Mucosa of descending colon (tissue), 3 donors: ENCODE results near the gene SLC38A3. TPM values are rescaled to one million over a fixed set of nuclear protein-coding genes. Genes with fewer than 3 reads are reported as not detected.

Source experiments
- ATAC-seq: fragments of 200-7000 bp; cut with Tn5 transposase; one replicate; pipeline ENCODE4 v1.9.1; 2020; ENCODE audit warnings: mild to moderate bottlenecking, moderate library complexity
- DNase-seq, 3 donors: peaks; one replicate each; pipeline ENCODE4 v3.0.0-alpha.2; 2020
- H3K36me3 ChIP-seq: fragments of 200-600 bp; one replicate; pipeline ENCODE4 v1.8.0; 2021; ENCODE audit warnings: low read depth, mild to moderate bottlenecking
- H3K4me1 ChIP-seq: fragments of 200-600 bp; one replicate; pipeline ENCODE4 v1.8.0; 2021; ENCODE audit warnings: low read depth, mild to moderate bottlenecking
- H3K4me3 ChIP-seq: fragments of 200-600 bp; one replicate; pipeline ENCODE4 v1.8.0; 2021; ENCODE audit warnings: mild to moderate bottlenecking
- H3K9me3 ChIP-seq: fragments of 200-600 bp; one replicate; pipeline ENCODE4 v1.8.0; 2021; ENCODE audit warnings: mild to moderate bottlenecking
- intact Hi-C, 2 donors: fragments of 100-400 bp; cut with DNase I in 1 of 2; cut with micrococcal nuclease in 1 of 2; formaldehyde crosslinking; loops; one replicate each; pipeline versions ENCODE4 v1.11.0 to v1.11.1; 2022; cut with DNase I, micrococcal nuclease
- total RNA-seq, 3 donors: library from RNA; stranded (reverse); fragmentation: NEBNext Ultra II Directional in 2 of 3; extraction: Animal tissue kit (Norgen Biotek cat#: 25700) in 2 of 3; gene quantifications; one replicate each; pipeline versions ENCODE4 v1.2.1 to v1.2.4, GENCODE V29; 2021 to 2023
- TF ChIP-seq, protein P1 (sequence below): fragments of 200-600 bp; IDR thresholded peaks from one replicate; pipeline ENCODE4 v1.8.0; 2022; ENCODE audit warnings: antibody characterized with exemption, mild to moderate bottlenecking
- donor health status: DM: no; HTN: no; CAD: no; lungs with moderate emphysema.
- donor health status: DM: no; HTN: no; CAD: no.
- donor health status: DM: no; HTN: yes; CAD: no.

The SLC38A3 gene
- total RNA-seq, 3 donors from 2014 or later: 0.29 to 0.32 TPM; not detected in 1

DNA sequence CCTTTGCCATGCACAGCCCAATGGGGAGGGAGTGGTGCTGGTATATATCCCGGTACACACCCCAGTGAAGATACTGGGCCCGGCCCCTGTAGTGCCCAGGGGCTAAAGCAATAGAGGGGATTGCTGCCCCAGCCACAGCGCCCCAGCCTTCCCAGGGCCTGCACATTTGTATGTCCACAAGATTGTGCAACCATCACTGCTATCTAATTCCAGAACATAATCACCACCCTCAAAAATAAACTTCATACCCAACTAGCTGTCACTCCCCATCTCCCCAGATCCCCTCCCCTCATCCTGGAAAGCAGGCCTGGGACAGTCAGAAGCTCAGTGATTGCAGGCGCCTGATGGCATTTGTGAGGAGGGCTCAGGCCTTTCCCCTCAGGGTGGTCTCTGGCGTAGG is 44.4 kb downstream of the SLC38A3 start:
- H3K4me1 ChIP-seq: peaks cover 28% of the 10 kb centered on the region
- H3K9me3 ChIP-seq: no peaks in the 10 kb centered on the region
- DNase-seq (no peak), ATAC-seq (no peak)
- intact Hi-C loops: no loop called here
- H3K36me3 ChIP-seq: no peaks in the 10 kb centered on the region
- TF ChIP-seq, protein P1, sequence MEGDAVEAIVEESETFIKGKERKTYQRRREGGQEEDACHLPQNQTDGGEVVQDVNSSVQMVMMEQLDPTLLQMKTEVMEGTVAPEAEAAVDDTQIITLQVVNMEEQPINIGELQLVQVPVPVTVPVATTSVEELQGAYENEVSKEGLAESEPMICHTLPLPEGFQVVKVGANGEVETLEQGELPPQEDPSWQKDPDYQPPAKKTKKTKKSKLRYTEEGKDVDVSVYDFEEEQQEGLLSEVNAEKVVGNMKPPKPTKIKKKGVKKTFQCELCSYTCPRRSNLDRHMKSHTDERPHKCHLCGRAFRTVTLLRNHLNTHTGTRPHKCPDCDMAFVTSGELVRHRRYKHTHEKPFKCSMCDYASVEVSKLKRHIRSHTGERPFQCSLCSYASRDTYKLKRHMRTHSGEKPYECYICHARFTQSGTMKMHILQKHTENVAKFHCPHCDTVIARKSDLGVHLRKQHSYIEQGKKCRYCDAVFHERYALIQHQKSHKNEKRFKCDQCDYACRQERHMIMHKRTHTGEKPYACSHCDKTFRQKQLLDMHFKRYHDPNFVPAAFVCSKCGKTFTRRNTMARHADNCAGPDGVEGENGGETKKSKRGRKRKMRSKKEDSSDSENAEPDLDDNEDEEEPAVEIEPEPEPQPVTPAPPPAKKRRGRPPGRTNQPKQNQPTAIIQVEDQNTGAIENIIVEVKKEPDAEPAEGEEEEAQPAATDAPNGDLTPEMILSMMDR: no peak
- no peak overlapping the region for H3K4me3 ChIP-seq

DNA sequence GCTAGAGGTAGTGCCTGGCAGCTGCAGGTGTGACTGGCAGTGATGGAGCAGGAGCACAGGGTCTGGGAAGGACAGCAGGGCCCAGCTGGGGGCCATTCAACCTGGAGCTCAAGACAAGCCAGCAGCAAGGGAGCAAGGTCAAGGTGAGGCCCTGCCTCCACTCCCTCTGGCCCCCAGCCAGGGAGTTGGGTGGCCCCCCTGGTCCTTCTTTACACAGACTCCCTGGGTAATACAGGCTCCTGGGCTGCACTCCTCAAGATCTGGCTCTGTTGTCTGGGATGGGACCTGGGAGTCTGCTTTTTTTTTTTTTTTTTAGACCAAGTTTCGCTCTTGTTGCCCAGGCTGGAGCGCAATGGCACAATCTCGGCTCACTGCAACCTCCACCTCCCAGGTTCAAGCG is 45.4 kb downstream of the SLC38A3 start:
- no peaks in the 10 kb centered on the region for H3K36me3 ChIP-seq
- intact Hi-C loops: no loop called here
- H3K4me1 ChIP-seq: peaks cover 21% of the 10 kb centered on the region
- ATAC-seq: no peak
- H3K4me3 ChIP-seq: no peak overlapping the region
- no peaks in the 10 kb centered on the region for H3K9me3 ChIP-seq
- DNase-seq: no peak
- TF ChIP-seq, protein P1: no peak

DNA sequence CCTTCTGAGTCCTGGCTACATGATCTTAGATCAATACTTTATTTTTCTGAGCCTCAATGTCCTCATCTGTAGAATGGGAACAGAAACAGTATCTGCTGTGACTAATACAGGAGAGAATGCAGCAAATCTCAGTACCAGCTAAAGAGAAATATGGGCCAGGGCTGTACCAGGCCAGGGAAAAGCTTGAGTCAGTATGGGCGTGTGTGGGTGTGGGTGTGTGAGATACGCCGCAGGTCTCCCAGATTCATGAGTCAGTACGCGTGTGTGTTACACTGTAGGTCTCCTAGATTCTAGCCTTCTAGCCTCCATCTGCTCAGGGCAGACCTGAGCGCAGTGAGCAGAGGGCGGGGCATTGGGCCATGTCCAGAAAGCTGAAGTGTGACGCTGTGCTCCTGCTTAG is 46.1 kb downstream of the SLC38A3 start:
- intact Hi-C loops: no loop called here
- H3K36me3 ChIP-seq: peaks cover 6% of the 10 kb centered on the region
- TF ChIP-seq, protein P1: no peak
- H3K9me3 ChIP-seq: no peaks in the 10 kb centered on the region
- DNase-seq: no peak
- peaks cover 14% of the 10 kb centered on the region for H3K4me1 ChIP-seq
- no peak overlapping the region for H3K4me3 ChIP-seq
- peak; percentile 67 for ATAC-seq

- H3K36me3 ChIP-seq: peaks cover 6% of the 10 kb centered on the region
- ATAC-seq (peak; percentile 20), DNase-seq (no peak)
- TF ChIP-seq, protein P1: no peak
- no peaks in the 10 kb centered on the region for H3K9me3 ChIP-seq
- no peak overlapping the region for H3K4me3 ChIP-seq
- H3K4me1 ChIP-seq: peaks cover 2% of the 10 kb centered on the region
- intact Hi-C loops: no loop called here
These were observed 49.6 kb downstream of the SLC38A3 start for GRCh38 chr3:50254577-50255250.

DNA sequence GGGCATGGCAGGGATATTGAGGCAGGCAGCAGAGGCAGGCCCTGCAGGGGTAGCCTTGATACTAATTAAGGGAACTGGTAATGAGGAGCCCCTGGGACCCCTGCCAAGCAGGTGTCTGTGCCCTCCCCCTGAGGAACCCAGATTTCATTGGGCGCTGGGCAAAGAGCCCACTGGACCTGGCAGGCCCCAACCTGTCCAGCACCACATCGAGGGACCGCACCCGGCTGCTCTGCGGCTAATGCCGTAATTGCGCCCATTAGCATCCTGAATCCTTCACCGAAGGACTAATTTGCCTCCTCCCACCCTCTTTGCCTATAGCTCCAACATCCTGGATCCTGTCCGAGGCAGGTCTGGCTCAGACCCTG is 50.2 kb downstream of the SLC38A3 start:
- H3K4me3 ChIP-seq: no peak overlapping the region
- ATAC-seq (no peak), DNase-seq (no peak)
- no peaks in the 10 kb centered on the region for H3K9me3 ChIP-seq
- TF ChIP-seq, protein P1: no peak
- intact Hi-C loops: no loop called here
- peaks cover 6% of the 10 kb centered on the region for H3K36me3 ChIP-seq
- peaks cover 4% of the 10 kb centered on the region for H3K4me1 ChIP-seq
